ENCODE data around the gene CHN2.

Gene CHN2

DNA sequence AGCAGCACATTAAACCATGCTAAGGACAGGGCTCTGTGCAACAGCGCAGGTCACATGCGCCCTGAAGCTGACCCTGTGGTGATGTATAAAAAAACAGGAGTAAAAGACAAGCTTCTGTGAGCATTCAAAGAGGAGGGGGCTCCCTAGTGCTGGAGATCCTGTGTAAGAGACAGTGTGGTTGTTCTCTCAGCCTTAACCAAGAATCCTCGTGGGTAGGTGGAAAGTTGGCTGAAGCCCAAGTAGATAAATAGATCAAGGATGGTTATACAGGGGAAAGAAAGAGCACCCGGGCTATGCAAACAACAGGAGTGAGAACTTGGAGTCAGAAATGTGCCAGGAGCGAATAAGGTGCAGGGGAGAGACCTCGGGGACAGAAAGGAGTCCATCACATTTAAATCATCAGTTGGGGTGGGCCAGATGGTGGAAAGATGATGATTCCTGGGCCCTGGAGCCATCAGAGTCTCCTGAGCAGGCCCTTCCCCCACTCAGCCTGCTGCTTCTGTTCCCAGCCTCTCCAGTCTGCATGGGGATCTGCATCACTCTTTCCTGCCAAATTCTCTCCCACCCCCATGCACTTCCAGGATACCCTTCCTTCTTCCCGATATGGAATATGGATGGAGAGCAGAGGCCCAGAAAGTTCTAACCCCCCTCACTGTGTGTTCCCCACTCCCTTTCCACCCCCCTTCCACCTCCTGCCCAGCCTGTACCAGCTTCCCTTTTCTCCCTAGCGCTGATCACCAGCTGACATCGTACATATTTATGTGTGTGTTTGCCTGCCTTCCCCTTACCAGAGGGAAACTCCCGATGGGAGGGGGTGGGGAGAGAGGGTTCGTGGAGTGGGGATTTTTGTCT, 291.0 kb downstream of the CHN2 start:
- no peak for DNase-seq (ENCODE audit: low read depth in 3 of 3, low spot score in 1 of 3)

DNA sequence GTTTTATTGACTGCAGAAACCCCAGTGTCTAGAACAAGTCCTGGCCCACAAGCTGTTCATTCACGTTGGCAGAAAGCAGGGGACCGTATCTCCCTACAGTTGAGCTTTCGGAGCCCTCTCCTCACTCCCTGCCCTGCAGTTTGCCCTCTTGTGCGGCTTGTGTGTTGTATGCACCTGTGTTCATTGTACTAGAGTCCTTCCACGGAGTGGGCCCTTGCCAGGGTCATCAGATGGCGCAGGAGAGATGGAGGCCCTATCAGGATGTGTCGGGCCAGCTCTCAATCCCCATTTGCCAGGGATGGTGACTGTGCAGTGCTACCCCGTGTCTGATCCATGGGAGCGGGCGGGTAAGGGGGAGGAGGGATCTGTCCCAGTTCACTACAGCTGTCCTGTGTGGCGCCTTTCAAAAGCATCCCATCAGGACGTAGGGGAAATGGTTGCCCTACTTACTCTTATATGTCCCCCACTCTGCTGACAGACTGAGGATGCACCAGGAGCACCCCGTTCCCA, 291.7 kb downstream of the CHN2 start:
- DNase-seq (ENCODE audit: low read depth in 3 of 3, low spot score in 1 of 3), result no peak

DNA sequence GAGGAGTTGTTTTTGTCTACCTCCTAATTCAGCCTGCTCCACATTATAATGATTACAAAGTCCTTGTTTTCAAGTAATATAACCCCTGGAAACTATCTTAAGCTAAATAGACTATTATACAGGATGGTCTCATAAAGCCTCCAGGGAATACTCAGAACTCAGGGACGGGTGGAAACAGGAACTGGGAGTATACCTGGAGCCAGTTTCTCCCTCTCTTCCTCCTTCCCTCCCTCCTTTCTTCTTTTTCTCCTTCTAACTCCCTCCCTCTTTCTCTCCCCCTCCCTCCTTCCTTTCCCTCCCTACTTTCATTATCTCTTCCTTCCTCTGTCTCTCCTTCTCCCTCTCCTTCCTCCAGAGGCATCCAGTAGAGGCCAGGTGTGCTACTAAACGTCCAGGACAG, 292.8 kb downstream of the CHN2 start:
- DNase-seq (ENCODE audit: low read depth in 3 of 3, low spot score in 1 of 3), result no peak

DNA sequence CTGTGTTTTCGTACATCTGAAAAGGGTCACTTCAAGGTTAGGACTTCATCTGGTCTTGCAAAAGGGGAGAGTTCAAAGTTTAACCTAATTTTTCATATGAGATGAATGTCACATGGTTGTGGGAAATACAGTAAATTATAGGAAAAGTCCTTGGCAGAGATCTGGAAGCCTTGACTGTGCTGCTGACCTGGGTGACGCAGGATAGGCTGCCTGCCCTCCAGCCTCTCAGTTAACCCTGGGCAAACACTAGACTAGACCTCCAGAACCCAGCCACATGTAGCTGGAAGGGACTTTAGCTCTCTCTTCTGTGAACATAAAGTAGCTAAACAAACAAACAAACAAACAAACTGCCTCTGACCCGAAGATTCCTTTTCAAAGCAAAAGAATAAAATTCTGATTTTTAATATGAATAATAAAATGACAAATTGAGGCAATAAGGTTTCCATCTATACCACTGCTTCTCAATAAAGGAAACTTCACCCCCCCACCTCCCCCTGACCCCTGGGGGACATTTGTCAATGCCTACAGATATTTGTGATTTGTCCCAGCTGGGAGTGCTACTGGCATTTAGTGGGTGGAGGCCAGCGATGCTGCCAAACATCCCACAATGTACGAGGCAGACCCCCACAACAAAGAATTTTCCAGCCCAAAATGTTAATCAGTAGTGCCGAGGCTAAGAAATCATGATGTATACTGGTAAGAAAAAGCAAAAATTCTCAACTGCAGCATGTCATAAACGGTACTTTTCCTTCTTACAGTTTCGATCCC, 293.8 kb downstream of the CHN2 start:
- no peak for DNase-seq (ENCODE audit: low read depth in 3 of 3, low spot score in 1 of 3)

DNA sequence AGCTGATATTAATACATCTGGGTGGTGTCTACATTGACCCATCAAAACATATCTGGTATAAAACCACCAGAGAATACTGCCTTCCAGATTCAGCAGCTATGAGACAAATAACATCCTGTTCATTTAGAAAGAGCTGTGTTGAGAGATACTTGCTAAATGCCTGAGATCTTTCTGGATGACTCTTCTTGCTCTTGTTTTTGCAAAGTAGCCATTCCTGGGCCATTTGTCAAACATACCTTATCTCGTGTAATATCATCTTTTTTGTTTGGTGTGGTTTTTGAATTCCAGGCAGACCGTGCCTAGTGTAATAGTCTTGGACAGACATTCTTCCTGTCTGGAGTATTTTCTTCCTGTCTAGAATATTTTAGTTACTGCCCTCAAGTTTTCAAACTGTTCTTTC, 294.4 kb downstream of the CHN2 start:
- no peak for DNase-seq (ENCODE audit: low read depth in 3 of 3, low spot score in 1 of 3)

DNA sequence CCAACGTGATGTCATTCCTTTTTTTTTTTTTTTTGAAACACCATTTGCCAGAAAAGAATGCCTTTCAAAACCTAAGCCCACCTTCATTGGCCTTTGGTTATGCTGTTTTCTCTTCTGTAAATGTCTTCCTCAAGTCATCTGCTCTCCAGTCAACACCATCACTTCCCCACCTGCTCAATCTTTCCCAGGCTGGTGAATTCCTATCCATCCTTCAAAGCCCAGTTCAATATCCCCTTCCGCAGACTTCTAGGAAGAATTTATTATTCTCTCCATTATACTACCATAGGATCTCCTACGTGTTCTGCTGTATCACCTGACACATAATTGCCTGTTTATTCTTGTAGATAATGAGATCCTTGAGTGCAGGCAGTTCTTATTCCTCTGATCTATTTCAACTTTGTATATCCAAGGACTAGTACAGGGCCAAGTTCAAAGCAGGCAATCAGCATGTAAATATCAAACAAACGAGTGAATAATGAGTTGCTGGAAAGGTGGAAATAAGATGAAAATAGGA, 295.6 kb downstream of the CHN2 start:
- no peak for DNase-seq (ENCODE audit: low read depth in 3 of 3, low spot score in 1 of 3)

DNA sequence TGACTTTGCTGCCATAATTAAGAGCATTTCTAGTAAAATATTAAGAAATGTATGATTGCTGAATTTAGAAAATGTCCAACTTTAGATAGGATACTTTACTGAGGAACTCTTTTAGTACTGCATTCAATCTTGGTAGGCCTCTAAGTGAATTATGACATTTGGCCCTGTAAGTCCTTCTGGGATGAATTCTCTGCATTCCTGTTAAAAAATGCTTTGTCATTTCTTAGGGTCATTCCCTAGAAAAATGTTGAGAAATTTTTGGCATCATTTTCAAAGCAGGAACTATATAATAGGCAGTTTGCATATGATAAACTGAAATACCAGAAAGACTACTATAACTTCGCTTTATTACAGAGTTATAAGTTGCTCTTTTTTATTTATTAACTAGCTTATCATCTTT, 299.8 kb downstream of the CHN2 start:
- DNase-seq (ENCODE audit: low read depth in 3 of 3, low spot score in 1 of 3), result no peak

DNA sequence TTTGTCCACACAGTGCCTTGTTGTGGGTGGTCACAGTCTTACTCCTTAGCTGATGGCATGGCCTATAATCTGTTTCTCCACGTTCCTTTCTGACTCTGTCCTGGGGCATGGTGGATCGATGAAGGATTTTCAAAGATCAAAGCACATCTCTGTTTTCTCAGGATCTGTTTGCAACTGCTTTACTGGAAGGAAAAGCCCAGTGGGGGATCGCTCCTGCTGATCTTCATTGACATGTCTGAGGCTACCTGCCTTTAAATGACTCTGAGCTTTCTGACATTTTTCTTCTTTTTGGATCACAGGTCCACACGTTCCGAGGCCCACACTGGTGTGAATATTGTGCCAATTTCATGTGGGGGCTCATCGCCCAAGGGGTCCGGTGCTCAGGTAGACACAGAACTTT, 301.1 kb downstream of the CHN2 start:
- DNase-seq (ENCODE audit: low read depth in 3 of 3, low spot score in 1 of 3), result no peak

DNA sequence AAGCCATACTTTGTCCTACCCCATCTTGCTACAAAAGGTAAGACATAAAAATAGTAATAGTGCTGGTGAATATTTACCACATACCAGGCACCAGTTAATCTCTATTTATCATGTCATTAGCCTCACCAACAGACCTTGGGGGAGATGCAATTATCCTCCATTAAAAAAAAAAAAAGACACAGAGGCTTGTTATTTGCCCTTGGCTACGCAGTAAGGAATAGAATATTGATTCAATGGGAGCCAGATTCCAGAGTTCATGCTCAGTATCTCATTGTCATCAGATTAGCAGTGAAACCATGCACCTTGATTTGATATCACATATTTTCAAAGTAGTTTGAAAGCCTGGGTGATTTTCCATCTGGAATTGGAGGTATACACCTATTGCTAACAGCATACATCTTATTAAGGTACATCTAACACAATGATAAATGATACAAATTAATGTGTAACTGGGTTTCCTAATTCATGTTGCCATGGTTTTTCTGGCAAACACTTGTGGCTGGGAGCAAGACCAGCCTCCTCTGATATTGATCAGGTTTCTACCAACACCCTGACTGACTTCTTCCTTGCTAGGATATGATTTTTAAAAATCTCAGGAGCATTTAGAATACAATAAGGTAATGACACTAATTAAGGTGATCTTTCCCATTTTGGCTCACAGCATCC, 301.9 kb downstream of the CHN2 start:
- DNase-seq (ENCODE audit: low read depth in 3 of 3, low spot score in 1 of 3), result no peak

DNA sequence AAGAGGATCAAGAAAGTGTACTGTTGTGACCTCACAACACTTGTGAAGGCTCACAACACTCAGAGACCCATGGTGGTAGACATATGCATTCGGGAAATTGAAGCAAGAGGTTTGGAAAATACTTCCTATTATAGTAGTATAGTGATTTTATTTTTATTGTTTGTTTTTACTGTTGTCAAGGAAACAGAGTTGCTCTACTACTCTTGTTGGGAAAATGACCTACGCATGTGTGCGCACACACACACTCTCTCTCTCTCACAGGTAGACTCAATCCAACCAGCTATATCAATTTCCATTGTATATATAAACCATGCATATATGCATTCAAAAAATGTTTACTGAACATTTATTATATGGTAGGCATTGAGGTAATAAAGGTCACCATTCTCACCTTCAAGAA, 305.4 kb downstream of the CHN2 start:
- DNase-seq (ENCODE audit: low read depth in 3 of 3, low spot score in 1 of 3), result no peak

DNA sequence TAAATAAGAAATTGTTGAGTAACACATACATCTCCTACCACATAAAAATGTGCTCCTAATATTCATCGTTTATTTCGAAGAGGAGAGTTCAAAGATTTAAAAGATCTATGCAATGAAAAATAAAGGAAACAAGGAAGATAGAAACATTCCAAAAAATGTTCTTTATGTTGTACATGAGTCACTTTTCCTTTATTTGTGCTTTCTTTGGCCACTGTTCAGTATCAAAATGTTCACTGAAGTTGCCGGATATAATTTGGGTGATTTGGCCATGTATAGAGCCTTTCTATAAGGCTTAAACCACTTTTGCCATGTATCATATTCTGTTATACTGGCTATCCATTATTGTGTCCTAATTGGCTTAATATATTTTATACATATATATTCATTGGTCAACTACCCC, 306.1 kb downstream of the CHN2 start:
- DNase-seq (ENCODE audit: low read depth in 3 of 3, low spot score in 1 of 3), result no peak

DNA sequence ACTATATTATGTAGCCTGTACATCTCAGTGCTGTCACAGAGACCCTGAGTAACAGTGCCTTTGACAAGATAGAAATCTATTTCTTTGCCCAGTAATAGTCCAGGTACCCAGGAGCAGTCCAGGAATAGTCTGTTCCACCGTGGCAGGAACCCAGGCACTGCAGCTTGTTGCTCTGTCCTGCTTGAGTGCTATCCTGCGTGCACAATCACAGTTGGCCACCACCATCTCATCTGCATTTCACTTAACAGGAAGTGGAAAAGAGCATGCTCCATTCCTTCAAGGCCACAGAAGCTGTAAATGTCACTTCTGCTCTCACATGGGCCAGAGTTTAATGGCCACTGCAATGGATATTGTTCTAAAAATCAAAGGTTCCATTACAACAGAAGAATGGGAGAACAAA, 307.6 kb downstream of the CHN2 start:
- DNase-seq (ENCODE audit: low read depth in 3 of 3, low spot score in 1 of 3), result no peak

DNA sequence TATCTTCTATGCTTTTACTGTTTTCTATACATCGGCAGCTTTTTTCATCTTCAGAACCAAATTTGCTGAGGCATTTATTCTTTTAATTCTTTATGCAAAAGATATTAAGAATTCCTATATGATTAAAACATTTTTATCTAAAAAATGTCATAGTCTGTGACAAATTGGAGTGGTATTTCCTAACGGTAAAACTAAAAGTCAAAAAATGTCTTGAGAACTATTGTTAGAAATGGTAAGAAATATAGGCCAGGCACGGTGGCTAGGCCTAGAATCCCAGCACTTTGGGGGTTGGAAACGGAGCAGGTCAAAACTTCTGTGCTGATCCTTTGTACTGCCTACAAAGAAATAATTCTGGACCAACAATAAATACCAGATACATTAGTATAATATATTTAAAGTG, 311.4 kb downstream of the CHN2 start:
- DNase-seq (ENCODE audit: low read depth in 3 of 3, low spot score in 1 of 3), result no peak

DNA sequence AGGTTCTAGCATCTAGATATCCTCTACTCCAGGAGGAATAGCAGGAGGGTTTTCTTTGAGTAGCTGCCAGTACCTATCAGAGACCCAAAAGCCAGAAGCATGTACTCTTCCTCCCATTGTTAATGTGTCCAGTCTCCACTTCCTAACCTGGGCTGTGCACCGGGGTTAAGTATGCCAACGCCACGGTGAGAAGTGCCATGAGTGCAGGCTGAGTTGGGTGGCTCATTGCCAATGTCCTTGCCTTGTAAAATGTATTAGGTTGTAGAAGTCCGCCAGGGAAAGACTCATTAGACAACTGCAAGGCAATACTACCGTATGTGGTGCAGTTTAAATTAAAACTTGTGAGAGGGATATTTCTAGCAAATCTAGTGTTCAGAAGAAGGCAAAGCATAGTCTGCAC, 314.0 kb downstream of the CHN2 start:
- no peak for DNase-seq (ENCODE audit: low read depth in 3 of 3, low spot score in 1 of 3)

DNA sequence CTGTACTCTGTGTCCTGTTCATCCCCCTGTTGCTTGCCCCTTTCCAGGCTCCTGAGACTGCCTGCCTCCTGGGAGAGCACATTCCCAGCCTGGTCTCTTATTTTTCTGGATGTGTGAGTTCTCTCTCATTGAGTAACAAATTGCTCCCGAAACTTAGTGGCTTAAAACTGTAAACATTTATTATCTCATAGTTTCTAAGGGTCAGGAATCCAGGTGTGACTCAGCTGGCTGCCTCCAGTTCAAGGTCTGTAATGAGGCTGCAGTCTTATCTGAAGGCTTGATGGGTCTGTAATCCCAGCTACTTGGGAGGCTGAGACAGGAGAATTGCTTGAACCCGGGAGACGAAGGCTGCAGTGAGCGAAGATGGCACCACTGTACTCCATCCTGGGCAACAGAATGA, 315.5 kb downstream of the CHN2 start:
- DNase-seq (ENCODE audit: low read depth in 3 of 3, low spot score in 1 of 3), result no peak

DNA sequence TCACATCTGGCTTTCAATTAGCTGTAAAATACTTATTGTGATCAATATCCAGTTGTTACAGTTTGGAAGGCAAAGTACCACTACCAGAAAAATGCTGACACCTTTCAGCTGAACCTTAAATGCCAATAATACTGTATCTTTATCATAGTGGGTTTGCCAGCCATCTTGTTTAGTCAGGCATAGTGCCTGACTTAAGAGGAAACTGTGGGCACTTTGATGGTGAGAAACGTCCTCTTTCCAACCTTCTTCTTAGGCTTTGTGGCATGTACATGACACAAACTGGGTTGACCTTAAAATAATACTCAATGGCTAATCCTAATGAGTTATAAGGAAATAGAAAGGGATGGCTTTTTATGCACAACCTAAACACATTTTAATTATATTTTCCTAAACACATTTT, 316.8 kb downstream of the CHN2 start:
- DNase-seq (ENCODE audit: low read depth in 3 of 3, low spot score in 1 of 3), result no peak

DNA sequence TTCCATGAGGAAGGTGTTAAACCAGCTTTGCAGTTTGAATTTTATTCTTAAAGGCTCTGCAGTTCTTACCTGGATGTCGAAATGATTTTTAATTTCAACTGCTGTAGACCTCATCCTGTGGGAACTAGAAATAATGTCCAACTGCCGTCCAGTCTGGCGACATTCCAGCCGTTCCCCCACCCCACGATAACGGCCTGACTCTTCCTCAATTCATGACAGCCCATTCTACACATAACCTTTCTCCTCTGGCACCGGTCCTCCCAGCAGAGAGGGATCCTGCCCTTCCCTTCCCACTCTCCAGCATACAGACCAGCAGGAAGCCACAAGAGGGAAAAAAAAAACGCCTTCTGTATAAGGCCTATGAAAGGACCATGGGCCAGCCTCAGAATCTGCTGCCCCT, 317.3 kb downstream of the CHN2 start:
- DNase-seq (ENCODE audit: low read depth in 3 of 3, low spot score in 1 of 3), result no peak

DNA sequence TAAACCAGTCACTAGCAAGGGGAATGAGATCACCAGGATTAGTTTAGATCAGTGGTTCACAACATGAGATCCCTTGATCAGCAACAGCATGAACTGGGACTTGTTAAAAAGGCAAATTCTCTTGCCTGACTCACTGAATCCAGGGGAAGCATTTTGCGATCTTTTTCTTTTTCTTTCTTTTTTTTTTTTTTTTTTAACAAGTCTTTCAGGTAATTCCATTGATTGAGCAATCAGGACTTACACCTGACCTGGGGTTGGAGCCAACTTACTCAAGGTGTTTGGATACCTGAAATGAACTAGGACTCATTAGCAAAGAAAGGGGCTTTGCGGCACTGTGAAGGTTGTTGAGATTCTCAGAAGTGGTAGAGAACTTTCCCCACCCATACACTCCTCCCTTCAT, 321.9 kb downstream of the CHN2 start:
- DNase-seq (ENCODE audit: low read depth in 3 of 3, low spot score in 1 of 3), result no peak

DNA sequence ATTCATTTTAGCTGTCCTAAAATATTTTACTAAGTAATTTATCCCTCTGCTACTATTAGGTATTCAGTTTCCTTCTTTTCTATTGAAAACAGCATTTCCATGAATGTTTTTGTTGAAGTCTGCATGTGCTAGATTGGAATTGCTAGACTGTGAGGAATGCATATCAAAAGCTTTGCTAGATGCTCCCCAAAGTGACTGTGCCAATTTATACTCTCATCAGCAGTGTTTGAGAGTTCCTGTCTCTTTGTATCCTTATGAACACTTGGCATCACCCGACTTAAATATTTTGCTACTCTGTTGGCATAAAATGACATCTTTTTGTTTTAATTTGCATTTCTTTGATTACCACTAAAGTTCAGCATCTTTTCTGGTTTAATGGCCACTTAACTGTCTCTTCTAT, 324.0 kb downstream of the CHN2 start:
- no peak for DNase-seq (ENCODE audit: low read depth in 3 of 3, low spot score in 1 of 3)

DNA sequence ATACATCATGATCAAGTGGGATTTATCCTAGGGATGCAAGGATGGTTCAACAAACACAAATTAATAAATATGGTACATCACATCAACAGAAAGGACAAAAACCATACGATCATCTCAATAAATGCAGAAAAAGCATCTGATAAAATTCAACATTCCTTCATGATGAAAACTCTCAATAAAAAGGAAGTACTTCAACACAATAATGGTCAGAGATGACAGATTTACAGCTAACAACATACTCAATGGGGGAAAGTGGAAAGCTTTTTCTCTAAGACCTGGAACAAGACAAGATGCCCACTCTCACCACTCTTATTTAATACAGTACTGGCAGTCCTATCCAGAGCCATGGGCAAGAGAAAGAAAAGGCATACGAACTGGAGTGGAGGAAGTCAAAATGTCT, 329.2 kb downstream of the CHN2 start:
- DNase-seq (ENCODE audit: low read depth in 3 of 3, low spot score in 1 of 3), result no peak

DNA sequence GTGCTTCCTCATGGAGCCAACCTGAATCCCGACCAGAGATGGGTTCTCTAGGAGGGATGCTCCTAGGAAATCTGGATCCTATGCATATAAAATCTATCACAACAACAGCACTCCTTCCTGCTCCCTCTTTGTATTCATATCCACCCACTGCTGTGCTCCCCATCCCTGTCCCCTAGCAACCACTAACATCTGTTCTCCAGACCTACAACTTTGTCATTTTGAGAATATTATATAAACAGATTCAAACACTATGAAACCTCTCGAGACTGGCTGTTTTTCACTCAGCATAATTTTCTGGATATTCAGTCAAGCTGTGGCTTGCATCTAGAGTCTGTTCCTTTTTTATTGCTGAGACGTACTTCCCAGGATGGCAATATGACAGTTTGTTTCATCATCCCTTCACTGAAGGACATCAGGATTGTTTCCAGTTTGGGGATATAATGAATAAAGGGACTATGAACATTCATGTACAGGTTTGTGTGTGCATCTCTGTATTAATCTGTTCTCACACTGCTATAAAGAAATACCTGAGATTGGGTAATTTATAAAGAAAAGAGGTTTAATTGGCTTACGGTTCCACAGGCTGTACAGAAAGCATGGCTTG, 333.0 kb downstream of the CHN2 start:
- DNase-seq (ENCODE audit: low read depth in 3 of 3, low spot score in 1 of 3), result no peak

Data from stimulated activated CD4-positive, alpha-beta T cell treated with anti-CD3 and anti-CD28 coated beads, TNF-alpha, amount 100 ng/mL, for 1 hour (primary cell).